Frontal cortex (tissue), 4 donors: ENCODE measurements around the gene ING4. TPM values are rescaled to one million over a fixed set of nuclear protein-coding genes. Genes with fewer than 3 reads are reported as not detected.

Experiments used
- DNase-seq, 2 donors: peaks; one replicate each; pipeline ENCODE4 v3.0.0; 2012; ENCODE audit warnings: low spot score in 2 of 2
- FAIRE-seq: peaks from 2 replicates; lab custom pipeline; 2012; peaks lifted over from hg19 to GRCh38; lab: Jason Lieb, UNC
- small RNA-seq: library from RNA; depleted of rRNA; stranded (forward); fragments of <200 nt; gene quantifications from one replicate; pipeline ENCODE3, GENCODE V24; 2014
- total RNA-seq: library from RNA; depleted of rRNA; stranded (reverse); fragments of >200 nt; gene quantifications from one replicate; pipeline ENCODE4 v1.2.3, GENCODE V29; 2014
- donor health status: control.
- donor health status: control.
- donor health status: control.

ING4 gene
- total RNA-seq, 1 donor from 2014 or later = 81.9 TPM

- DNase-seq (no peak), FAIRE-seq (no peak)
Observed at GRCh38 chr12:6612652-6613014, 50.3 kb downstream of the ING4 start.

- no peak for FAIRE-seq
- DNase-seq = no peak
Observed at GRCh38 chr12:6612247-6612646, 50.7 kb downstream of the ING4 start.

- no peak for DNase-seq
- no peak for FAIRE-seq
Observed at GRCh38 chr12:6608592-6609281, 54.2 kb downstream of the ING4 start.

- no peak for FAIRE-seq
- peak; percentile 39 to 66 for DNase-seq
Observed at GRCh38 chr12:6607751-6608591, 54.9 kb downstream of the ING4 start.

GRCh38 chr12:6606331-6607131 lies 56.4 kb downstream of the ING4 start:
- DNase-seq = peak; percentile 76
- FAIRE-seq = no peak

- DNase-seq (no peak), FAIRE-seq (no peak)
Observed at GRCh38 chr12:6605421-6606330, 57.2 kb downstream of the ING4 start.

GRCh38 chr12:6604259-6605029 lies 58.5 kb downstream of the ING4 start:
- DNase-seq (no peak), FAIRE-seq (no peak)

- no peak for FAIRE-seq
- peak in 1 of 2 donors; percentile 47 for DNase-seq
Observed at GRCh38 chr12:6603095-6603567, 59.8 kb downstream of the ING4 start.

GRCh38 chr12:6602526-6602925 lies 60.4 kb downstream of the ING4 start:
- FAIRE-seq (no peak), DNase-seq (no peak)

Small RNA genes lying within 50 kb of the gene (small RNA-seq; reads per million reads assigned to genes)
- gene RNU6-781P = not detected

Other genes starting within 250 kb of the ING4 start
- gene CD27, start 218.2 kb downstream of the ING4 start, total RNA-seq = 0.41 TPM
- 0.82 TPM for gene TAPBPL, start 211.1 kb downstream of the ING4 start, total RNA-seq
- gene VAMP1, start 192.4 kb downstream of the ING4 start, total RNA-seq = 1.2 TPM
- 27.3 TPM for gene MRPL51, start 169.9 kb downstream of the ING4 start, total RNA-seq
- 9.4 TPM for gene NCAPD2, start 169.0 kb downstream of the ING4 start, total RNA-seq
- 1,793 TPM for gene GAPDH, start 128.6 kb downstream of the ING4 start, total RNA-seq
- gene IFFO1, start 107.1 kb downstream of the ING4 start, total RNA-seq = 4.9 TPM
- 9.4 TPM for gene NOP2, start 94.8 kb downstream of the ING4 start, total RNA-seq
- gene CHD4, start 55.7 kb downstream of the ING4 start, total RNA-seq = 201 TPM
- gene LPAR5, start 27.2 kb downstream of the ING4 start, total RNA-seq = 0.41 TPM
- gene ACRBP, start 15.7 kb downstream of the ING4 start, total RNA-seq = 0.41 TPM
- gene ZNF384, start 26.3 kb upstream of the ING4 start, total RNA-seq = 12.2 TPM
- gene PIANP, start 37.7 kb upstream of the ING4 start, total RNA-seq = 1.2 TPM
- gene COPS7A, start 60.9 kb upstream of the ING4 start, total RNA-seq = 24.5 TPM
- 77.9 TPM for gene MLF2, start 90.0 kb upstream of the ING4 start, total RNA-seq
- 47.7 TPM for gene PTMS, start 103.2 kb upstream of the ING4 start, total RNA-seq
- under 0.01 TPM for gene LAG3, start 109.4 kb upstream of the ING4 start, total RNA-seq
- gene CD4, start 126.4 kb upstream of the ING4 start, total RNA-seq = 2.0 TPM
- 81.1 TPM for gene GPR162, start 158.7 kb upstream of the ING4 start, total RNA-seq
- gene P3H3, start 165.3 kb upstream of the ING4 start, total RNA-seq = 11.0 TPM
- 1.2 TPM for gene GNB3, start 177.8 kb upstream of the ING4 start, total RNA-seq
- gene CDCA3, start 188.2 kb upstream of the ING4 start, total RNA-seq = 2.9 TPM
- 77.5 TPM for gene USP5, start 189.0 kb upstream of the ING4 start, total RNA-seq
- gene TPI1, start 204.4 kb upstream of the ING4 start, total RNA-seq = 293 TPM
- gene SPSB2, start 210.2 kb upstream of the ING4 start, total RNA-seq = 1.6 TPM
- 6.5 TPM for gene LRRC23, start 241.7 kb upstream of the ING4 start, total RNA-seq